Neural progenitor cell (in vitro differentiated cells): ENCODE data around the gene POC1A.

Experiments used
- CTCF ChIP-seq: fragments of 200-600 bp; sonication (generic); IDR thresholded peaks from 2 replicates; pipeline ENCODE4 v1.5.1; 2017; ENCODE audit warnings: antibody characterized with exemption, mild to moderate bottlenecking
- EZH2 ChIP-seq: fragments of 200-600 bp; sonication (generic); IDR thresholded peaks from 2 replicates; pipeline ENCODE4 v1.6.1; 2017; ENCODE audit warnings: antibody characterized with exemption, mild to moderate bottlenecking, moderate library complexity

GRCh38 chr3:52051444-52051843 lies 102.8 kb downstream of the POC1A start:
- no peak for TF ChIP-seq CTCF
- no peak for TF ChIP-seq EZH2
